ENCODE data around the gene KDM4D.
"Not testable (repeated sequence)": the region's sequence is repeated elsewhere in the genome, so short reads cannot be mapped to it uniquely, and the experiment has no call there.

GRCh38 chr11:94932072-94932471 is 41.4 kb upstream of the KDM4D start:
- TF ChIP-seq CTCF, POLR2A (IDR thresholded peaks at IDR 0.05): not testable (repeated sequence)
